ENCODE measurements around the gene BMF.

DNA sequence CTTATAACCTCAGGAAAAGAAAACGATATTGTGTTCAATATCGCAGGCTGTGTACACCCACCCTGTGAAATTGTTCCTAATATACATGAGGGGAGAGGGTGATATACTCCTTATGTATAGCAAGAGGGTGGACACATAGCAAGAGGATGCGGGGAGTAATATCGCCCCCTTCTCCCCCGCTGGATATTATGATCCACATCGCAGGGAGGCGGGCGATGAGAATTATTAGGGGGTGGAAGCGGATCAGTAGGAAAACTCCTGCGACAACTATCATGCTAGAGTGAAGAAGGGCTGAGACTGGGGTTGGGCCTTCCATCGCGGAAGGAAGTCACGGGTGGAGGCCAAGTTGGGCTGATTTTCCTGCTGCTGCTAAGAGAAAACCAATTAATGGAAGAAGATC lies 24.9 kb upstream of the BMF start:
- TF ChIP-seq POLR2AphosphoS5 (IDR thresholded peaks at IDR 0.05) (no peak), POLR2A (IDR thresholded peaks at IDR 0.05) (no peak)
- TF ChIP-seq, protein P1, sequence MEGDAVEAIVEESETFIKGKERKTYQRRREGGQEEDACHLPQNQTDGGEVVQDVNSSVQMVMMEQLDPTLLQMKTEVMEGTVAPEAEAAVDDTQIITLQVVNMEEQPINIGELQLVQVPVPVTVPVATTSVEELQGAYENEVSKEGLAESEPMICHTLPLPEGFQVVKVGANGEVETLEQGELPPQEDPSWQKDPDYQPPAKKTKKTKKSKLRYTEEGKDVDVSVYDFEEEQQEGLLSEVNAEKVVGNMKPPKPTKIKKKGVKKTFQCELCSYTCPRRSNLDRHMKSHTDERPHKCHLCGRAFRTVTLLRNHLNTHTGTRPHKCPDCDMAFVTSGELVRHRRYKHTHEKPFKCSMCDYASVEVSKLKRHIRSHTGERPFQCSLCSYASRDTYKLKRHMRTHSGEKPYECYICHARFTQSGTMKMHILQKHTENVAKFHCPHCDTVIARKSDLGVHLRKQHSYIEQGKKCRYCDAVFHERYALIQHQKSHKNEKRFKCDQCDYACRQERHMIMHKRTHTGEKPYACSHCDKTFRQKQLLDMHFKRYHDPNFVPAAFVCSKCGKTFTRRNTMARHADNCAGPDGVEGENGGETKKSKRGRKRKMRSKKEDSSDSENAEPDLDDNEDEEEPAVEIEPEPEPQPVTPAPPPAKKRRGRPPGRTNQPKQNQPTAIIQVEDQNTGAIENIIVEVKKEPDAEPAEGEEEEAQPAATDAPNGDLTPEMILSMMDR (IDR thresholded peaks at IDR 0.05), result no peak

Data from sigmoid colon (tissue), 4 donors.